NCI-H1092 (cell line): ENCODE measurements around the gene FBXO3.
"Not testable (repeated sequence)": the region's sequence is repeated elsewhere in the genome, so short reads cannot be mapped to it uniquely, and the experiment has no call there.

Experiments used
- DNase-seq: peaks from one replicate; lab custom pipeline; 2025; lab: John Stamatoyannopoulos, UW

The FBXO3 gene

DNA sequence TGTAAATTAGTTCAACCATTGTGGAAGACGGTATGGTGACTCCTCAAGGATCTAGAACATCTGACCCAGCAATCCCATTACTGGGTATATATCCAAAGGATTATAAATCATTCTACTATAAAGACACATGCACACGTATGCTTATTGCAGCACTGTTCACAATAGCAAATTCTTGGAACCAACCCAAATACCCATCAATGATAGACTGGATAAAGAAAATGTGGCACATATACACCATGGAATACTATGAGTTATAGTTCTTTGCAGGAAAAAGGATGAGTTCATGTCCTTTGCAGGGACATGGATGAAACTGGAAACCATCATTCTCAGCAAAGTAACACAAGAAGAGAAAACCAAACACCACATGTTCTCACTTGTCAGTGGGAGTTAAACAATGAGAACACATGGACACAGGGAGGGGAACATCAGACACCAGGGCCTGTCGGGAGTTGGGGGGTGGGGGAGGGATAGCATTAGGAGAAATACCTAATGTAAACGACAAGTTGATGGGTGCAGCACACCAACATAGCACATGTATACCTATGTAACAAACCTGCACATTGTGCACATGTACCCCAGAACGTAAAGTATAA is 45.2 kb downstream of the FBXO3 start:
- DNase-seq = not testable (repeated sequence)

DNA sequence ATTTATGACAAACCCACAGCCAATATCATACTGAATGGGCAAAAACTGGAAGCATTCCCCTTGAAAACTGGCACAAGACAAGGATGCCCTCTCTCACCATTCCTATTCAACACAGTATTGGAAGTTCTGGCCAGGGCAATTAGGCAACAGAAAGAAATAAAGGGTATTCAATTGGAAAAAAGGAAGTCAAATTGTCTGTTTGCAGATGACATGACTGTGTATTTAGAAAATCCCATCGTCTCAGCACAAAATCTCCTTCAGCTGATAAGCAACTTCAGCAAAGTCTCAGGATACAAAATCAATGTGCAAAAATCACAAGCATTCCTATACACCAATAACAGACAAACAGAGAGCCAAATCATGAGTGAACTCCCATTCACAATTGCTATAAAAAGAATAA is 46.8 kb downstream of the FBXO3 start:
- DNase-seq = not testable (repeated sequence)

DNA sequence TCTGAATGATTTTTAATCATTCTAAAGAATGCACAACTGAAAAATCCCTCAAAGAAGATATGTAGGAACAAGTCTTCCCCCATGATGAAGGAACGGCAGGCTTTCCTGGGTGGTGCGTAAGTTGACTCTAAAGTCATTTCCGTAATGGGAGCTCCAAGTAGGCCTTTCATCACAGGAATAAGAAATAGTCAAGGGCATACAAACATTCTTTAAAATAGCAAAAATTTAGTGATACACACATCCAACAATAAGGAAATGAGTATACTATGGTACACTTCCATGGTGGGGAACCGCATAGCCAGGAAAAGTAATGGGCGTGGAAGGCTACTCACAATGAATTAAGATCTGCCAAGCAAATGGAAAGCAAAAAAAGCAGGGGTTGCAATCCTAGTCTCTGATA is 48.8 kb downstream of the FBXO3 start:
- DNase-seq = no peak

DNA sequence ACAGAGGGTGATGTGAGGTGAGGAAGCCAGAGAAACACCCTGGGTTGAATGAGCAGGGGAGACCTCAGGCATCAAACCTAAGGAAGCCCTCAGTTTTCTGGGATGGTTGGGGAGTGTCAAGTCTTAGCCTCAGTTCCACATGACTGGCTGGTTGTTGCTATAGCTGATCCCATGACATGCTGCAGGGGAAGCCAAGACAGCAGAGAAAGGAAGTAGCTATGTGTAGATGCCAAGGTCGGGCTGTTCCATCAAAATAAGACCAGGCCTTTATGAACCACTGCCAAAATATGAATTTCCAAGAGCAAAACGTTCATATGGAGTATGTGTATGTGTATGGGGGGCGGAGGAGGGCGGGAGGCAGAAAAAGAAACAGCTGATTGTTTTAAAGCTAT is 49.7 kb downstream of the FBXO3 start:
- DNase-seq = no peak

GRCh38 chr11:33723238-33723881 is 51.0 kb downstream of the FBXO3 start:
- DNase-seq = no peak

DNA sequence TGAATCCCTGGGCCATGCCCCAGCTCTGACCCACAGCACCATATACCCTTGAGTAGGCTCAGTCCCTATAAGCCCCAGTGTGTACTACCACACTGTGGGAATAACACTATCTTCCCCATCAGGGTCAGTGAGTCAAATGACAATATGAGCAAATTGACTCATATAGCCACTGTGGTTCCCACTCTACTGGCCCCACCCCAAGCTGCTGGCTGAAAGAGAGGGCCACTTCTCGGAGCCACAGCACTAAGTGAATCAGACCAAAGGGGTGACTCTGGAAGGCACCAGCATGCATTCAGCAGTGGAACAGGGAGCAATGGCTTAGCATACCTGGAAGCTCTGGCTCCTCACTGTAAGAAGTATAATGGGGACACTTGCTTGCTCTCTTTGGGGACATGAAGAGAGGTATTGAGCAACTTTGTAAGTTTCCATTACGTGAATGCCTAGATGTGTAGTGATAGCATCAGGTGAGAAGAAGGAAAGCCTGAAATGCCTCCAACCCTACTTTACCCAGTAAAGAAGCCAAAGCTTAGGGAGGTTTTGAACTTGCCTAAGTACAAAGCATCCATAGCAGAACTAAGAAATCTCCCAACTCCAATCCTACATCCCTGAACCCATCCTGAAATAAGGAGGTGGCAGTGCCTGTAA is 51.6 kb downstream of the FBXO3 start:
- DNase-seq = no peak

DNA sequence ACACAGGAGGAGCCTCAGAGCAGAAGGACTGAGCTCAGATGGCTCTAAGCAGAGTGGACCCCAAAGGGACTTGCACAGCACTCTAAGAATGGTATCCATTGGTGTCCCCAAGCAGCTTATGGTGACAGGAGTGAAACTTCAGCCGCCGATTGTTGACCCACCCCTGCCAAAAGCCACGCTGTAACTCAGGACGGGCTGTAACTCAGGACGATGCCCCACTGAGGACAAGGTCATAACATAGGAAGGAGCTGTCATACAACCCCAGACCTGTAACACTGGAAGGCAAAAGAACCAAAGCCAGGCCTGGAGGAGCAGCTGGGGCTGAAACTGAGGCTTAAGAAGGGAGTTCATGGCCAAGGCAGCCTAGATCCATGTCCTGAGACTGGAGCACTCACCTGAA is 52.3 kb downstream of the FBXO3 start:
- no peak for DNase-seq

DNA sequence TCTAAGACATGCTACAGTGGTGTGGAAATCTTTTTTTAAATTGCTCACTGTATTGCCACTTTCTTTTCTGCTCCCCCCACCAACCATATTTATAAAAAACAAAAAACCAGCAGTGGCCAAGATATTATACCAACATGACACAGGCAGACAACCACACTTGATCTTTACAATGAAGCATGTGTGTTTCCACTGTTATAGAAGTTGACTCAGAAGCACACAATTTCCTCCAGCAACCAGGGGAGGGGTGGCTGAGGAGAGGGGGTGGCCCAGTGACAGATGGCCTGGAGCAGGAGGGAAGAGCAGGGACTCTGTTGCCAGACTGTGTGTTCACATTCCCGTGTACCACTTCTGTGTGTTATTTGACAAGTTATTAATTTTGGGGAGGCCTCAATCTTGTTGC is 52.9 kb downstream of the FBXO3 start:
- DNase-seq = no peak

DNA sequence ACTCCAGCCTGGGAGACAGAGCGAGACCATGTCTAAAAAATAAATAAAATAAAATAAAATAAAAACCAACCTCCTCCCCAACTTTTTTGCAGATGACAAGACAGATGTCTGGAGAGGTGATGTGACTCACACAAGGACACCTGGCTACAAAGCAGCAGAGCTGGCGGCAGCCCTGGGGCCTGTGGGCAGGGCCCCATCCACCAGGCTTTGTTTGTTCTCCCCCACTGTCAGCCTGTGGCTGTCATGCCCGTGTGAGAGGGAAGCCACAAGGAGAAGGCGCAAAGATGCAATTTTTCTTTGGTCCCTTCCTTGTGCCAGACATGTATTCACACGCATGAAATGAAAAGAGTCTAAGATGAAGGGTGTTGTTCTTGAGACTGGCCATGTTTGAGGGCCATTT is 54.7 kb downstream of the FBXO3 start:
- DNase-seq = no peak

- no peak for DNase-seq
Observed at GRCh38 chr11:33718440-33718839, 55.9 kb downstream of the FBXO3 start.

- no peak for DNase-seq
Observed at GRCh38 chr11:33716243-33716642, 58.1 kb downstream of the FBXO3 start.

DNA sequence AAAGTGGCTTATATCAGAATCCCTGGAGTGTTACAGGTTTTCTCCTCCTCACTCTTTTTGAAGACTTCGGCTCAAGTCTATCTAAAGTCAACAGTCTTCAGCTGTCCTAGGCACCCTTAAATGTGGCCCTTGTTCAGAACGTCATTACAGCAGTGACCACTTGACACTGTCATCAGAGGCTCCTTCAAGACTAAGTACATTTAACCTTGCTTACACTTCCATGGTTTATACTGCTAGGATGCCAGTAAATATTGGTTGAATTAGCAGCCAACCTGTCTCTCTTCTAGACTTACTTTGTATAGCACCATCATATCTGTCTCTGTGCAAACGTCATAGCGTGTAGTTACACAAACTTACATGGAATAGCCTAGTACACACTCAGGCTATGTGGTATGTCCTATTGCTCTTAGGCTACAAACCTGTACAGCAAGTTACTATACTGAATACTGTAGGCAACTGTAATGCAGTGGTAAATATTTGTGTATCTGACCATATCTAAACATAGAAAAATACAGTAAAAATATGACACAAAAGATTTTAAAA is 60.4 kb downstream of the FBXO3 start:
- no peak for DNase-seq

- no peak for DNase-seq
Observed at GRCh38 chr11:33713151-33713855, 61.0 kb downstream of the FBXO3 start.

- DNase-seq = no peak
Observed at GRCh38 chr11:33712436-33712835, 61.9 kb downstream of the FBXO3 start.

GRCh38 chr11:33709466-33709865 is 64.9 kb downstream of the FBXO3 start:
- DNase-seq = no peak

DNA sequence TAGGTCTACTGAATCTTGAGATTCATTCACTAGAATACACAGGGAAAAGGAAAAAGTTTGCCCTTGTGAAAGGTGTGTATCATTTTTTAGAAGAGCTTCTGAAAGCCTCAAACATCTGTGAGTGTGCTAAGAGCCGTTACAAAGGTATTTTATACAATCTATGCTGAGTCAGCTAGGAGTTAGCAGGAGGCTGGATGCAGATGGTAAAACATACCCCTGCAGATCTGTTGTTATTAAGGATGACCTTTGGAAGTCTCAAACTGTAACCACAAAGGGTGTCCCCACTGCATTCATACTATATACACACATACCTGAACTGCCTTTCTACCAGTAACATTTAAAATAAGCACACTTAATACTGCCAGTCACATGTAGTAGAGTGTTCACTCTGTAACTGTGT is 65.3 kb downstream of the FBXO3 start:
- DNase-seq = no peak

DNA sequence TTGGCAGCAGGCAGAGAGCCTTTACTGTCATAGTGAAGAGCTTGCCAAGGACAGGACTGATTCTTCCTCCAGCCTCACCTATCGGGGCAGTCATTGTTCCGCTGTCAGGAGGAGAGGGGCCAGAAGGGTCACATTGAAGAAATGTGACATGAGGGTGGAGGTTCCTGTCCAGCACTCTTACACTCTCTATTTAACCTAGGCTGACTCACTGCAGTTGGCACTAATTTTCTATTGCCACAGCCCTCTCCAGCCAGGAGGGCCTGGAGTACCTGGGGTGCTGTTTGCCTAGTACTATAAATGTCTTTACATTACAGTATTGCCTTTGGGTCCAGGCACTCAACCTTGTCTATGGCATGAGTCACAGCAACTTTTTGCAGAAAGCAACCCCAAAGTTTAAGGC is 66.5 kb downstream of the FBXO3 start:
- DNase-seq = not testable (repeated sequence)

DNA sequence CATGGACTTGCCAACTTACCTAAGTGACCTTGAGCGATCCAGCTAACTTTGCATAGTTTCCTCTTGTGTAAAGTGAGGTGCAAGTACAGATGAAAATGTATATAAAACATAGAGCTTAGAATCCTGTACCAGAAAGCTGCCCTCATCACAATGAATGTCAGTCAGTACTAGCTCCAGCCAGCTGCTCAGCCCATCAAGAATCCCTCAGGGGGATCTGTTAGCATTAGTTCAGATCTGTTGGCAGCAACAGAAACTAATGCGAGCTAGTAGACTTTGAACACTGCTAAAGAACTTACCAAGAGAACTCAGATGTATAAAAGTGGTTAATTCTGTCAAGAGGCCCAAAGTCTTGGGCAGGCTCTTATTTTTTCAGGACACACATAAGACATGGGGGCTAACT is 67.4 kb downstream of the FBXO3 start:
- DNase-seq = no peak

DNA sequence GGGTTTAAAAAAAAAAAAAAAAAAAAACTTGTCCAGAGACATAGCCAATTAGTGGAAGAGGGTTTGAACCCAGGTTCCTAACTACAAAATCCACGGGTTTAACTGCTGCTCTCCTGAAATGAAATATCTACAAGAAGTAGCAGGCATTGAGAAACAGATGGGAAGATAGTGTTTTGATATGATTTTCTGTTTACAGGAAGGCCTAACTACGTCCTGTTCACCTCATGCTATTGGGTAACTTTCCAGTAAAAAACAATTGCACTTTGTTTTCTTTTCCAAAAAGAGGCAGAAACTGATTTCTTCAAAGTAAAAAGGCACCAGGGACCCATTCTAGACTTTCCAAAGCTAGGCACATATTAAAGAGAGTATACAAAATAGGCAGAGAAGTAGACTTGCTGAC is 67.8 kb downstream of the FBXO3 start:
- DNase-seq = no peak

DNA sequence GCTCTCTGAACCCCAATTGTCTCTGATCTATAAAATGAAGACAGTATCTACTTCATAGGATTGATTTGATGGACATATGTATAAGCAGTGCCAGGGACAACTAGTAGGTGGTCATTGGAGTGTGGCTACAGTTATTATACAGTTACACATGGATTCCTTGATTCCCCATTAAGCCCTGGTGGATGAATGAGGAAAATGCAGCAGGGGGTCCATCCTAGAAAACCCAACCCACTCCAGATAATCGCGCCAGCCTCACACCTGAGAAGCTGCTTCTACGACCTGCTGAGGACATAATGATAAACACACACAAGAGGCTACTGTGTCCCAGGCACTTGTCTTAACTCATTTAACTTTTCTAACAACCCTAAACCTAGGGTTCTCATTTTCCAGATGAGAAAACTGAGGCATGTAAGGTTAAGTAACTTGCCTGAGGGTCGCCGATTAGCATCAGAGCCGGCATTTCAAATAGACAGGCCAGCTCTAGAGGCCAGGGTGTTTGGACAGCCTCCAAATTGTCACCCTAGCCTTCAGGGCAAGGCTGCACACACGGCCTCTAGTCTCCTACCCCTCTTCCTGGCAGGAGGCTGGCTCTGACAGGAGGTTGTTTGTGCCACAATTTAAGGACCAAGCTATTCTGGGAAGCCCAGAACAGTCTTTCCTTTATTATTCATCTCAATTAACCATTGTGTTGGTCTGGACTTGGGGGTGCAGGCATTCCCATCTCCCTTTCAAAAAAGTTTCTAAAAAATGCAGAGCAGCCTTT is 69.9 kb downstream of the FBXO3 start:
- no peak for DNase-seq

GRCh38 chr11:33703788-33704187 is 70.5 kb downstream of the FBXO3 start:
- DNase-seq = no peak

- no peak for DNase-seq
Observed at GRCh38 chr11:33703234-33703633, 71.1 kb downstream of the FBXO3 start.
